Large intestine (tissue), 12 donors: ENCODE results near the gene IGSF23. TPM values are rescaled to one million over a fixed set of nuclear protein-coding genes. Genes with fewer than 3 reads are reported as not detected.

Experiments used
- DNase-seq, 2 donors: peaks; one replicate each; pipeline versions ENCODE4 v3.0.0 to v3.0.0-alpha.2; 2013
- H3K27ac ChIP-seq: one replicate; pipeline ENCODE4 v1.5.1; 2013; ENCODE audit warnings: low read length
- H3K27me3 ChIP-seq: 2 replicates; pipeline ENCODE4 v1.6.1; 2013; ENCODE audit warnings: low read length; ENCODE audit not compliant: control insufficient read depth, insufficient read depth
- H3K36me3 ChIP-seq: 2 replicates; pipeline ENCODE4 v1.6.1; 2013; ENCODE audit warnings: low read length; ENCODE audit not compliant: control insufficient read depth, insufficient read depth
- H3K4me1 ChIP-seq: one replicate; pipeline ENCODE4 v1.6.1; 2013; ENCODE audit warnings: low read length; ENCODE audit not compliant: control insufficient read depth, insufficient read depth
- H3K4me3 ChIP-seq: one replicate; pipeline ENCODE4 v1.5.1; 2013; ENCODE audit warnings: low read length
- H3K9me3 ChIP-seq: one replicate; pipeline ENCODE4 v1.6.1; 2013; ENCODE audit warnings: mild to moderate bottlenecking, low read depth, low read length, moderate library complexity; ENCODE audit not compliant: control insufficient read depth
- WGBS: methylation state at CpG from one replicate; pipeline ENCODE4 v1.1.5; 2013; ENCODE audit warnings: low lambda C conversion rate; ENCODE audit not compliant: insufficient coverage; 5-methylcytosine and 5-hydroxymethylcytosine counted together
- long read RNA-seq, 11 donors: transcript quantifications; one replicate each; lab custom pipeline, GENCODE V29; 2026
- polyA plus RNA-seq: library from polyadenylated mRNA; unstranded; fragments of 120-200 nt; gene quantifications from one replicate; pipeline ENCODE4 v1.2.1, GENCODE V29; 2013

The IGSF23 gene
- 11.5 TPM for polyA plus RNA-seq
- long read RNA-seq, donor 1, result 0 reads
- long read RNA-seq, donor 2, partial matches to known transcripts, result 0 of 1 reads
- long read RNA-seq, donor 2, other reads (novel, unspliced or antisense), result 0 of 1 reads
- long read RNA-seq, donor 3, partial matches to known transcripts, result 0 of 1 reads
- long read RNA-seq, donor 3, other reads (novel, unspliced or antisense), result 0 of 1 reads
- long read RNA-seq, donor 4, result 0 reads
- long read RNA-seq, donor 5, result 0 reads
- long read RNA-seq, donor 6, result 0 reads
- long read RNA-seq, donor 7, result 0 reads
- long read RNA-seq, donor 8, partial matches to known transcripts, result 0 of 1 reads
- long read RNA-seq, donor 8, other reads (novel, unspliced or antisense), result 0 of 1 reads
- long read RNA-seq, donor 9, result 0 reads
- long read RNA-seq, donor 10, partial matches to known transcripts, result 0 of 6 reads
- long read RNA-seq, donor 10, other reads (novel, unspliced or antisense), result 6 of 6 reads
- long read RNA-seq, donor 11, result 0 reads

GRCh38 chr19:44613295-44614178, at the start of gene IGSF23:
Gene IGSF23 (plus strand): TSS chr19:44613563. CDS start chr19:44613646, 83 bp downstream.
- H3K4me3 ChIP-seq, result peak within 1 kb of the TSS; percentile 43
- H3K9me3 ChIP-seq, result no peaks in the 10 kb centered on the region
- H3K4me1 ChIP-seq, result peaks cover 60% of the 10 kb centered on the region
- no peaks in the 10 kb centered on the region for H3K36me3 ChIP-seq
- no CpG with 5 or more reads among the region's 25 CpGs for WGBS
- H3K27me3 ChIP-seq, result no peaks in the 10 kb centered on the region
- peak; percentile 77 to 92 for DNase-seq
- H3K27ac ChIP-seq, result peak within 1 kb of the TSS; percentile 94

GRCh38 chr19:44566984-44567383, 46.4 kb upstream of the IGSF23 start:
- Histone ChIP-seq H3K27ac (no peak overlapping the region), H3K9me3 (no peaks in the 10 kb centered on the region), H3K4me3 (no peak overlapping the region), H3K4me1 (peaks cover 6% of the 10 kb centered on the region), H3K27me3 (no peaks in the 10 kb centered on the region), H3K36me3 (no peaks in the 10 kb centered on the region)
- DNase-seq, result no peak
- WGBS, result 70% methylated on average over 4 of the region's 5 CpGs

- Histone ChIP-seq H3K27ac (no peak overlapping the region), H3K27me3 (no peaks in the 10 kb centered on the region), H3K4me1 (peaks cover 14% of the 10 kb centered on the region), H3K9me3 (no peaks in the 10 kb centered on the region), H3K36me3 (no peaks in the 10 kb centered on the region), H3K4me3 (no peak overlapping the region)
- no CpG with 5 or more reads among the region's 2 CpGs for WGBS
- DNase-seq, result no peak
Measured at GRCh38 chr19:44567745-44568144, 45.6 kb upstream of the IGSF23 start.

- DNase-seq, result no peak
- Histone ChIP-seq H3K27me3 (no peaks in the 10 kb centered on the region), H3K36me3 (no peaks in the 10 kb centered on the region), H3K9me3 (no peaks in the 10 kb centered on the region), H3K27ac (no peak overlapping the region), H3K4me3 (no peak overlapping the region), H3K4me1 (peaks cover 30% of the 10 kb centered on the region)
- WGBS, result 0% methylated on average over 1 of the region's 3 CpGs
Measured at GRCh38 chr19:44570603-44570983, 42.8 kb upstream of the IGSF23 start.

- DNase-seq, result peak; percentile 66 to 78
- H3K4me3 ChIP-seq, result no peak overlapping the region
- 0% methylated on average over 2 of the region's 13 CpGs for WGBS
Measured at GRCh38 chr19:44570984-44571684, 42.2 kb upstream of the IGSF23 start.

GRCh38 chr19:44571830-44572580, 41.4 kb upstream of the IGSF23 start:
- no CpG with 5 or more reads among the region's 5 CpGs for WGBS

More at GRCh38 chr19:44570984-44571684, 42.2 kb upstream of the IGSF23 start:
- peak overlapping the region; percentile 11 for H3K27ac ChIP-seq
- no peaks in the 10 kb centered on the region for H3K9me3 ChIP-seq
- H3K27me3 ChIP-seq, result no peaks in the 10 kb centered on the region
- peaks cover 30% of the 10 kb centered on the region for H3K4me1 ChIP-seq
- H3K36me3 ChIP-seq, result no peaks in the 10 kb centered on the region

GRCh38 chr19:44572581-44572900, 40.8 kb upstream of the IGSF23 start:
- WGBS, result no CpG with 5 or more reads among the region's 4 CpGs
- Histone ChIP-seq H3K27me3 (no peaks in the 10 kb centered on the region), H3K36me3 (no peaks in the 10 kb centered on the region), H3K9me3 (no peaks in the 10 kb centered on the region), H3K4me1 (peaks cover 30% of the 10 kb centered on the region), H3K4me3 (no peak overlapping the region), H3K27ac (peak overlapping the region; percentile 54)
- no peak for DNase-seq

More at GRCh38 chr19:44571830-44572580, 41.4 kb upstream of the IGSF23 start:
- peak in 1 of 2 donors; percentile 37 for DNase-seq
- no peaks in the 10 kb centered on the region for H3K27me3 ChIP-seq
- peaks cover 30% of the 10 kb centered on the region for H3K4me1 ChIP-seq
- H3K9me3 ChIP-seq, result no peaks in the 10 kb centered on the region
- peak overlapping the region; percentile 54 for H3K27ac ChIP-seq
- no peak overlapping the region for H3K4me3 ChIP-seq
- H3K36me3 ChIP-seq, result no peaks in the 10 kb centered on the region

- DNase-seq, result no peak
- 83% methylated on average over 4 of the region's 4 CpGs for WGBS
- no peaks in the 10 kb centered on the region for H3K36me3 ChIP-seq
- peak overlapping the region; percentile 5 for H3K27ac ChIP-seq
- no peak overlapping the region for H3K4me3 ChIP-seq
- no peaks in the 10 kb centered on the region for H3K27me3 ChIP-seq
- H3K4me1 ChIP-seq, result peaks cover 30% of the 10 kb centered on the region
- H3K9me3 ChIP-seq, result no peaks in the 10 kb centered on the region
Measured at GRCh38 chr19:44573183-44573582, 40.2 kb upstream of the IGSF23 start.

- no peak overlapping the region for H3K4me3 ChIP-seq
- H3K4me1 ChIP-seq, result peaks cover 30% of the 10 kb centered on the region
- no CpG with 5 or more reads among the region's 4 CpGs for WGBS
- no peak for DNase-seq
- no peaks in the 10 kb centered on the region for H3K9me3 ChIP-seq
- H3K27me3 ChIP-seq, result no peaks in the 10 kb centered on the region
- H3K36me3 ChIP-seq, result no peaks in the 10 kb centered on the region
- H3K27ac ChIP-seq, result peak overlapping the region; percentile 5
Measured at GRCh38 chr19:44573627-44574026, 39.7 kb upstream of the IGSF23 start.
